ENCODE results near the gene PRF1.

Gene PRF1

GRCh38 chr10:70578371-70578947, 24.1 kb downstream of the PRF1 start:
- DNase-seq (ENCODE audit: low read depth in 1 of 2, low spot score in 1 of 2), result peak; percentile 31 to 68

DNA sequence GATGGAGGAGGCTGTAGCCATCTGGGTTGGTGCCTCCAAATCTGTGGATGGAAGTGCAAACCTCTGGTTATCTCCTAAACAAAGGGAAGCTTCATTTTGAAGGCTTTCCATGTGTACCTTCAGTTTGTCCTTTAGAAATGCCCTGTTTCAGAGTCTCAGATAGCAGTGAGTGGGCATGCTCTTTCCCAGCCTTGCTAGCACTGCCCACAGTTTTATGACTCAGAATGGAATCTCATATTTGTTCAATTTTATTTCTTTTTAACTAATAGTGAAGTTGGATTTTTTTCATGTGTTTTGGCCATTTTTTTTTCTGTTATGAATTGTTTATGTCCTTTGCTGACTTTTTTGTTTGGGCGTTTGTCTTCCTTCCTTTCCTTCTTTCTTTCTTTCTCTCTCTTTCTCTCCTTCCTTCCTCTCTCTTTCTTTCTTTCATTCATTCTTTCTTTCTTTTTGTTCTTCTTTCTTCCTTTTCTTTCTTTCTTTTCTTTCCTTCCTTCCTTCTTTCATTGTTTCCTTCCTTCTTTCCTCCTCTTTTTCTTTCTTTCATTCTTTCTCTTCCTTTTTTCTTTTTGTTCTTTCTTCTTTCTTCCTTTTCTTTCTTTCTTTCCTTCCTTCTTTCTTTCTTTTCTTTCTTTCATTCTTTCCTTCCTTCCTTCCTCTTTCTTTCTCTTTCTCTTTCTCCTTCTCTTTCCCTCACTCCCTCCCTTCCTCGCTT, 25.6 kb downstream of the PRF1 start:
- no peak for DNase-seq (ENCODE audit: low read depth in 1 of 2, low spot score in 1 of 2)

- DNase-seq (ENCODE audit: low read depth in 1 of 2, low spot score in 1 of 2), result no peak
Measured at GRCh38 chr10:70575874-70576802, 26.4 kb downstream of the PRF1 start.

- no peak for DNase-seq (ENCODE audit: low read depth in 1 of 2, low spot score in 1 of 2)
Measured at GRCh38 chr10:70575486-70575873, 27.1 kb downstream of the PRF1 start.

DNA sequence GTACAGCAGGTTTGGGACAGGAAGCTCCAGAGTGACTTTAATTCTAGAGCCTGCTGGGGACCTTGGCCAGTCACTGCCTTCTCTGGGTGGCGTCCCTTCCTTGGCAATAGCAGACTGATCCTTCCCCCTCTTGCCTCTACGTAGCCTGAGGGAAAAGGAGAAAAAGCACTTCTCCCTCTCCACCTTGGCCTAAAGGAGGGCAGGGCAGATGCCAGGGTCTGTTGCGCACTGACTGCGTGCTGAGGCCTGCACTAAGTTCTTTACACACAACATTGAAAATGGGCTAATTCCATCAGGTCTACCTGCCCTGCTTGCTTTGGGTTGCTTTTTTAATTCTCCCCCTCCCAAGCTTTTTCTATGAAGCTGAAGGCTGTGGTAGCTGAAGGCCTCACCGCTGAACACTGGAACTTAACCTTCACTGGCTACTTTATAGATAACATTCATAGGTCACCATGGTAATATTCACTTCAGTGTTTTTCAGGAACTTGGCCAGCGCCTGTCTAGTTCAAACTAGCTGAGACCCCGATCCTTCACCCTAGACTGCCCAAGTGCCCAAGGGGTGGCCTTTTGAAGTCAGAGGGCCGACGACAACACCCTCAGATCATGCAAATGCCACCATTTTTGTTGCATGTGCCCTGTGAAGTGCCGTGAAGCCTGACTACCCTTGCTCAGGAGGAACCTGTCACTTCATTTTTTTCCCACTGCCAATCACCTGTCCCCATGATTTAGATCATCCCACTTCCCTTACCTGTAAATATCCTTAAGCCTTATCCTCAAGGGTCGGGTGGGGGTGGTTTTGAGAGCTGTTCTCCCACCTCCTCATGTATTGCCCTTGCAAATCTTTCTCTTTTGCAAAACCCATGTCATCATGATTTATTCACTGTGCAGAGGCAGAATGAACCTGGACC, 28.7 kb downstream of the PRF1 start:
- DNase-seq (ENCODE audit: low read depth in 1 of 2, low spot score in 1 of 2), result no peak

GRCh38 chr10:70571636-70572439, 30.7 kb downstream of the PRF1 start:
- DNase-seq (ENCODE audit: low read depth in 1 of 2, low spot score in 1 of 2), result no peak

DNA sequence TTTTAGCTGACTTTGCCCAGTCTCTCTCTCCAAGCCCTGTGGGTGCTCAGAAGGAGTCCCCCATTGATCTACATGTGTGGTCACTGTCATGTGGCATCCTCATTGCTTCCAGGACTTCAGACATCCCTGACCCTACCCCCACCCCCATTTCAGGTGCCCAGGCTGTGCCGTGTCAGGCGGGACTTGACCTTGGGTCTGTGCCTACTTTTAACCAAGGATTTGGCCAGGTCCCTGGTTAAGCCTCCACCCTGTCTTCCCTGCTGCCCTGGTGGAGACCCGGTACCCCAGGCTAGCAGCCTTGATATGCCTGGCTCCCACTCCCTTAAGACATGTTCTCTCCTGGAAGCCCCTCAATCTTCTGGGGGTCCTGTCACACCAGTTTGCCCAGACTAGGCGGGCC, 31.3 kb downstream of the PRF1 start:
- no peak for DNase-seq (ENCODE audit: low read depth in 1 of 2, low spot score in 1 of 2)

GRCh38 chr10:70568781-70569495, 33.6 kb downstream of the PRF1 start:
- no peak for DNase-seq (ENCODE audit: low read depth in 1 of 2, low spot score in 1 of 2)

DNA sequence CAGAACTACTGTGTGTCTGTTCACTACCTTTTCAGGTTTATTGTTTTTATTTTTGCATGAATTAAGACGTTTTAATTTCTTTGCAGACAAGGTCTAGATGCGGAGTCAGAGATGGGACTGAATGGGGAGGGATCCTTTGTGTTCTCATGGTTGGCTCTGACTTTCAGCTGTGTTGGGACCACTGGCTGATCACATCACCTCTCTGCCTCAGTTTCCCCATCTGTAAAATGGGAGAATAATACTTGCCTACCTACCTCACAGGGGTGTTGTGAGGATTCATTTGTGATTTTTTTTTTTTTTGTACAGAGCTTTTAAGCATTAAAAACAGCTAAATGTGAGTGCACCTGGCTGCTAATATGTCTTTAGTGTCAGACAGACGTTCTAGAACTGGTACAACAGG, 34.4 kb downstream of the PRF1 start:
- no peak for DNase-seq (ENCODE audit: low read depth in 1 of 2, low spot score in 1 of 2)

- no peak for DNase-seq (ENCODE audit: low read depth in 1 of 2, low spot score in 1 of 2)
Measured at GRCh38 chr10:70567603-70568002, 34.9 kb downstream of the PRF1 start.

DNA sequence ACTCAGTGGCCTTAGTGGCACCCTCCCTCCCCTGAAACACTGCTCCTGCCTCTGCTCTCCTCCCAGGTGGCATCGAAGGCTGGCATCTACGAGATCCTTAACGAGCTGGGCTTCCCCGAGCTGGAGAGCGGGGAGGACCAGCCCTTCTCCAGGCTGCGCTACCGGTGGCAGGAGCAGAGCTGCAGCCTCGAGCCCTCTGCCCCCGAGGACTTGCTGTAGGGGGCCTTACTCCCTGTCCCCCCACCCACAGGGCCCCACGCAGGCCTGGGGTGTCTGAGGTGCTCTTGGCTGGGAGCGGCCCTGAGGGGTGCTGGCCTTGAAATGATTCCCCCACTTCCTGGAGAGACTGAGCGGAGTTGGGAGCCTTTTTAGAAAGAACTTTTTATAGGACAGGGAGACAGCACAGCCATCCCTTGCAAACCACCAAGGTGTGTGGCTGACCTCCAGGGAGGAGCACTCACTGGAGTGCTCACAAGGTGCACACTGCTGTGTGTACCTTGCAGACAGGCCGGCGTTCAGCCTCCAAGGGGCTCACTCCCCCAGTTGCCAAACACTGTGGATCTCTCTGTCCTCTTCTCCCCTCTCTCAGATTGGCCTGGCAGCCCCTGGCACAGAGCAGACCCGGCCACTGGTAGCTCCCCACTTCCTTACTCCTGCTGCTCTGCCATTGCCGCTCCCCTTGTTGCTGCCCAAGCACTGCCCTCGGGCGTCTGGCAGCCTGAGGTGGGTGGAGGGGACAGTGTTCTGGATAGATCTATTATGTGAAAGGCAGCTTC, 35.8 kb downstream of the PRF1 start:
- no peak for DNase-seq (ENCODE audit: low read depth in 1 of 2, low spot score in 1 of 2)

GRCh38 chr10:70565556-70566514, 36.7 kb downstream of the PRF1 start:
- no peak for DNase-seq (ENCODE audit: low read depth in 1 of 2, low spot score in 1 of 2)

DNA sequence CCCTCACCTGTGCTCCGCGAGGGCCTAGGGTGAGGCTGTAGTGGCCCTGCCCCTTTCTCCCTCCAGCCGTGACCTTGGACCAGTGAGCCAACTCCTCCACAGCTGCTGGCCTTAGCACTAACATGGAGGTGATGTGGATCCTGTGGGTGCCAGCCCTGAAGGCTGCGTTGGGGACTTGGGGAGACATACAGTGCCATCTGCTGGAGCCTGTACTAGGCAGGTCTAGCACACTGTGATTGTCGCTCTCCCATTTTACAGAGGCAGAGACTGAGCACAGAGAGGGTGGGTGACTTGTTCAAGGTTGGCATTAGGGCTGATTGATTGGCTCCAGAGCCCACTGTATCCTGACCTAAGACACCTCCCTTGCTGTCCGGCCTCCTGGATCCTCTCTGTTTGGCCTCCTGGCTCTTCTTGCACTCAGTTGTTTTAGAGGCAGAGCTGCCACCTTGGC, 37.6 kb downstream of the PRF1 start:
- DNase-seq (ENCODE audit: low read depth in 1 of 2, low spot score in 1 of 2), result no peak

- no peak for DNase-seq (ENCODE audit: low read depth in 1 of 2, low spot score in 1 of 2)
Measured at GRCh38 chr10:70564113-70564725, 38.3 kb downstream of the PRF1 start.

- no peak for DNase-seq (ENCODE audit: low read depth in 1 of 2, low spot score in 1 of 2)
Measured at GRCh38 chr10:70563230-70563629, 39.3 kb downstream of the PRF1 start.

- no peak for DNase-seq (ENCODE audit: low read depth in 1 of 2, low spot score in 1 of 2)
Measured at GRCh38 chr10:70562036-70562755, 40.3 kb downstream of the PRF1 start.
